Right forelimb (tissue), 1 donor: ENCODE results near the gene POU2AF1.

Source experiments
- DNase-seq: peaks from one replicate; pipeline ENCODE4 v3.0.0-alpha.2; 2018

The POU2AF1 gene

GRCh38 chr11:111359223-111360149 lies 19.6 kb downstream of the POU2AF1 start:
- DNase-seq, result no peak

- no peak for DNase-seq
Measured at GRCh38 chr11:111358038-111359001, 20.8 kb downstream of the POU2AF1 start.

- DNase-seq, result no peak
Measured at GRCh38 chr11:111357150-111358037, 21.7 kb downstream of the POU2AF1 start.

- no peak for DNase-seq
Measured at GRCh38 chr11:111356660-111357048, 22.4 kb downstream of the POU2AF1 start.

- no peak for DNase-seq
Measured at GRCh38 chr11:111355956-111356659, 23.0 kb downstream of the POU2AF1 start.

GRCh38 chr11:111355101-111355500 lies 24.0 kb downstream of the POU2AF1 start:
- DNase-seq, result no peak

- DNase-seq, result no peak
Measured at GRCh38 chr11:111354601-111354891, 24.5 kb downstream of the POU2AF1 start.

- DNase-seq, result no peak
Measured at GRCh38 chr11:111353776-111354600, 25.1 kb downstream of the POU2AF1 start.

GRCh38 chr11:111352935-111353710 lies 26.0 kb downstream of the POU2AF1 start:
- no peak for DNase-seq

GRCh38 chr11:111352231-111352746 lies 26.8 kb downstream of the POU2AF1 start:
- no peak for DNase-seq

GRCh38 chr11:111351374-111352055 lies 27.6 kb downstream of the POU2AF1 start:
- no peak for DNase-seq

GRCh38 chr11:111350811-111351210 lies 28.3 kb downstream of the POU2AF1 start:
- DNase-seq, result no peak

- DNase-seq, result no peak
Measured at GRCh38 chr11:111349191-111349695, 29.8 kb downstream of the POU2AF1 start.

- no peak for DNase-seq
Measured at GRCh38 chr11:111348147-111348546, 30.9 kb downstream of the POU2AF1 start.

GRCh38 chr11:111347723-111348115 lies 31.4 kb downstream of the POU2AF1 start:
- no peak for DNase-seq

- no peak for DNase-seq
Measured at GRCh38 chr11:111347002-111347722, 31.9 kb downstream of the POU2AF1 start.

GRCh38 chr11:111344032-111344431 lies 35.0 kb downstream of the POU2AF1 start:
- peak; percentile 61 for DNase-seq

GRCh38 chr11:111342329-111342728 lies 36.7 kb downstream of the POU2AF1 start:
- DNase-seq, result no peak
